PFSK-1 (cell line): ENCODE measurements around the gene TUBA1B.

Source experiments
- FOXP2 ChIP-seq: optimal IDR thresholded peaks from 2 replicates; pipeline ENCODE3; 2011; ENCODE audit warnings: borderline replicate concordance, control low read depth, inconsistent platforms; ENCODE audit not compliant: insufficient read depth; ENCODE audit errors: extremely low read length, extremely low read depth
- POLR2AphosphoS5 ChIP-seq: IDR thresholded peaks from 2 replicates; pipeline ENCODE4 v1.6.1; 2012; ENCODE audit warnings: low read depth, mild to moderate bottlenecking, control low read depth, low read length, moderate library complexity
- SIN3A ChIP-seq: IDR thresholded peaks from 2 replicates; pipeline ENCODE4 v1.6.1; 2012; ENCODE audit warnings: mild to moderate bottlenecking, low read length, moderate library complexity, borderline replicate concordance; ENCODE audit not compliant: insufficient read depth
- TAF1 ChIP-seq: IDR thresholded peaks from 2 replicates; pipeline ENCODE4 v1.6.1; 2012; ENCODE audit warnings: low read length, control low read depth, borderline replicate concordance; ENCODE audit not compliant: insufficient read depth
- TF ChIP-seq, protein P1 (sequence below), 2 experiments: IDR thresholded peaks; 2 replicates each; pipeline versions ENCODE4 v1.6.1 to v1.8.0; 2011 to 2012; ENCODE audit warnings: low read depth in 2 of 2, low read length in 2 of 2, control low read depth in 1 of 2, inconsistent platforms in 1 of 2, mild to moderate bottlenecking in 1 of 2, moderate library complexity in 1 of 2; ENCODE audit not compliant: insufficient read depth in 1 of 2

Gene TUBA1B

DNA sequence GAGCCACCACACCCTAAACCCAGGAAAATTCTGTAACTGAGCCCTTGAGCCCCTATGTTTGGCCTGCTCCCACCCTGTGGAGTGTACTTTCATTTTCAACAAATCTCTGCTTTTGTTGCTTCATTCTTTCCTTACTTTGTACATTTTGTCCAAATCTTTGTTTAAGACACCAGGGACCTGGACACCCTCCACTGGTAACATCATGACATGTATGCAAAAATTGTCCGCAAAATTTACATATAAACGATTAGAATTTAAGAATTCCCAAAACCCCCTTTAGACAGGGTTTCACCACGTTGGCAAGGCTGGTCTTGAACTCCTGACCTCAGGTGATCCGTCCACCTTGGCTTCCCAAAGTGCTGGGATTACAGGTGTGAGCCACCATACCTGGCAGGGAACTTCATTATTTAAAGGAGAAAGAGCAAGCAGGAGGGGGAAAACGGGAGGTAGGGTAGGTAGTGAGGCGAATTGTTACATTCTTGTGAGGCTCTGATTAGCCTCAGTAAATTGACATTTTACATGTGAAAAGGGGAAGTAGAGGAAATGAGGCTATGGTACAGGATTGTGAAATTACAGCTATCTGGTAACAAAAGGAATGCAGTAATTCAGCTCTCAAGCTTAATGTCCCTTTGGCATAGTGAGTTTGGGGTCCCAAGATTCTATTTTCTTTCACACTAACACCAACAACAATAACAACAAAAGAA, 30.0 kb upstream of the TUBA1B start:
- TF ChIP-seq SIN3A (no peak), FOXP2 (no peak), TAF1 (no peak), POLR2AphosphoS5 (no peak)
- TF ChIP-seq, protein P1, sequence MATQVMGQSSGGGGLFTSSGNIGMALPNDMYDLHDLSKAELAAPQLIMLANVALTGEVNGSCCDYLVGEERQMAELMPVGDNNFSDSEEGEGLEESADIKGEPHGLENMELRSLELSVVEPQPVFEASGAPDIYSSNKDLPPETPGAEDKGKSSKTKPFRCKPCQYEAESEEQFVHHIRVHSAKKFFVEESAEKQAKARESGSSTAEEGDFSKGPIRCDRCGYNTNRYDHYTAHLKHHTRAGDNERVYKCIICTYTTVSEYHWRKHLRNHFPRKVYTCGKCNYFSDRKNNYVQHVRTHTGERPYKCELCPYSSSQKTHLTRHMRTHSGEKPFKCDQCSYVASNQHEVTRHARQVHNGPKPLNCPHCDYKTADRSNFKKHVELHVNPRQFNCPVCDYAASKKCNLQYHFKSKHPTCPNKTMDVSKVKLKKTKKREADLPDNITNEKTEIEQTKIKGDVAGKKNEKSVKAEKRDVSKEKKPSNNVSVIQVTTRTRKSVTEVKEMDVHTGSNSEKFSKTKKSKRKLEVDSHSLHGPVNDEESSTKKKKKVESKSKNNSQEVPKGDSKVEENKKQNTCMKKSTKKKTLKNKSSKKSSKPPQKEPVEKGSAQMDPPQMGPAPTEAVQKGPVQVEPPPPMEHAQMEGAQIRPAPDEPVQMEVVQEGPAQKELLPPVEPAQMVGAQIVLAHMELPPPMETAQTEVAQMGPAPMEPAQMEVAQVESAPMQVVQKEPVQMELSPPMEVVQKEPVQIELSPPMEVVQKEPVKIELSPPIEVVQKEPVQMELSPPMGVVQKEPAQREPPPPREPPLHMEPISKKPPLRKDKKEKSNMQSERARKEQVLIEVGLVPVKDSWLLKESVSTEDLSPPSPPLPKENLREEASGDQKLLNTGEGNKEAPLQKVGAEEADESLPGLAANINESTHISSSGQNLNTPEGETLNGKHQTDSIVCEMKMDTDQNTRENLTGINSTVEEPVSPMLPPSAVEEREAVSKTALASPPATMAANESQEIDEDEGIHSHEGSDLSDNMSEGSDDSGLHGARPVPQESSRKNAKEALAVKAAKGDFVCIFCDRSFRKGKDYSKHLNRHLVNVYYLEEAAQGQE (IDR thresholded peaks at IDR 0.05; ENCODE audit: insufficient read depth in 1 of 2, low read depth in 2 of 2, low read length in 2 of 2) = no peak

DNA sequence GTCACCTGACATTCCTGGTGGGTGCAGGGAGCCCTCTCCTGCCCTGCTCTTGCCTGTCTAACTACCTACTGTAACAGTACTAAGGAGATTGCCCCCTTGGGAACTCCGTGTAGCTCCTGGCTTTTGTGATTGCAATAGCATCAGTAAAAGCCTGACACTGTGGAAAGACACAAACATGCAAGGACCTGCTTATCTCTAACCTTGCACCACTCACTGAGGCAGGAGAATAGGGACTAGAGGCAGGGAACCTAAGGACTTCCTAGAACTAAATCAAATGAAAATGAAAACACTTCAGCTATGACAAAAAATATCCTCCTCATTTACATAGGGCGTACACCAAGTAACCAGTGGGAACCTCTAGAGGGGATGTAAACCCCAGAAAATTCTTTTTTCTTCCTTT, 29.2 kb upstream of the TUBA1B start:
- TF ChIP-seq TAF1 = no peak
- TF ChIP-seq POLR2AphosphoS5 = no peak
- TF ChIP-seq, protein P1 (IDR thresholded peaks at IDR 0.05; ENCODE audit: insufficient read depth in 1 of 2, low read depth in 2 of 2, low read length in 2 of 2) = no peak
- no peak for TF ChIP-seq SIN3A
- no peak for TF ChIP-seq FOXP2

- TF ChIP-seq TAF1 (no peak), FOXP2 (no peak), SIN3A (no peak), POLR2AphosphoS5 (no peak)
- TF ChIP-seq, protein P1 (IDR thresholded peaks at IDR 0.05; ENCODE audit: insufficient read depth in 1 of 2, low read depth in 2 of 2, low read length in 2 of 2) = no peak
Observed at GRCh38 chr12:49154221-49154620, 23.0 kb upstream of the TUBA1B start.

DNA sequence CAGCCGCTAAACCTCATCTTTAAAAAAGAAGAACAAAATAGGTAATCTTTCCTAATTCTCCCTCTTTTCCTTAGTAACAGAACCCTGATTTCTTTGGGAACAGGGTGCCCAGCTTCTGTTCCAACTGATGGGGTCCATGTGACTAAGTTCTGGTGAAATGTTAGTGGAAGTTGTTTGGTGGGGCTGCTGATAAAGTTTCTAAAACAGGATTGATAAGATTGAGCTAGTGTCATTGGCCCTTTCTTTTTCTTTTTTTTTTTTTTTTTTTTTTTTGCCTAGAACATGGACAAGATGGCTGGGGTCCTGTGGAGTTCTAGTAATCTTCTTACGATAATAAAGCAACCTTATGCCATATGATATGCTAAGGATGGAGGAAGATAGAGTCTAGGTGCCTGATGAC, 16.2 kb upstream of the TUBA1B start:
- TF ChIP-seq SIN3A (no peak), FOXP2 (no peak), POLR2AphosphoS5 (no peak), TAF1 (no peak)
- TF ChIP-seq, protein P1 (IDR thresholded peaks at IDR 0.05; ENCODE audit: insufficient read depth in 1 of 2, low read depth in 2 of 2, low read length in 2 of 2) = no peak
